Measurements from ENCODE around the gene KCMF1.
A peak's percentile ranks its signal among the peaks of the same experiment; 100 is the strongest.

Gene KCMF1

DNA sequence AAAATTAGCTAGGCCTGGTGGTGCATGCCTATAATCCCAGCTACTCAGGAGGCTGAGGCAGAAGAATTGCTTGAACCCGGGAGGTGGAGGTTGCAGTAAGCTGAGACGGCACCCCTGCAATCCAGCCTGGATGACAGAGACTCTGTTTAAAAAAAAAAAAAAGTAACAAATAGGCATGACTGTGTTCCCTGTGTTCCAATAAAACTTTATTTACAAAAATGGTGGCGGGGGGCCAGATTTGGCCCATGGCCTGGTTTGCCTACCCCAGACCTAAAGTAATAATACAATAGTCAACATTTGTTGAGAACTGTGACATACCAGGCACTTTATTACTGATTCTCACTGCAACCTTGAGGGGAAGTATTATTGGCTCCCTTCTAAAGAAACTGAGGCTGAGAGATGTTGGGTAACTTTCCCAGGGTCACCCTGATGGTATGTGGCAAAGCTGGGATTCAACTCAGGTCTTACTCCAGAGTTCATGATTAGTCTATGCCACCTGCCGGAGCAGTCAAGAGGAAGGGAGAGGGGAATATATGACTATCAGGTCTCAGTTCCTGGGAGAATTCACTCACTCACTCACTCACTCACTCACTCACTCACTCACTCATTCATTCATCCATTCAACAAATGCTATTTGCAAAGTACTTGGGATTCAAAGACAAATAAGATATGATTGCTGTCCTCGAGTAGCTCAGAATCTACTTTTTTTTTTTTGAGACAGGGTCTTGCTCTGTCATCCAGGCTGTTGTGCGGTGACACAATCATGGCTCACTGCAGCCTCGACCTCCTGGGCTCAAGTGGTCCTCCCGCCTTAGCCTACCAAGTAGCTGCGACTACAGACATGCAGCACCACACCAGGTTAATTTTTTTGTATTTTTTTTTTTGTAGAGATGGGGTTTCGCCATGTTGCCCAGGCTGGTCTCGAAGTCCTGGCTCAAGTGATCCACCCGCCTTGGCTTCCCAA lies 14.3 kb upstream of the KCMF1 start:
- DNase-seq (ENCODE audit: low spot score) = no peak

- DNase-seq (ENCODE audit: low spot score) = no peak
These were observed 13.2 kb upstream of the KCMF1 start for GRCh38 chr2:84957771-84958134.

GRCh38 chr2:84958135-84959059 lies 12.6 kb upstream of the KCMF1 start:
- no peak for DNase-seq (ENCODE audit: low spot score)

DNA sequence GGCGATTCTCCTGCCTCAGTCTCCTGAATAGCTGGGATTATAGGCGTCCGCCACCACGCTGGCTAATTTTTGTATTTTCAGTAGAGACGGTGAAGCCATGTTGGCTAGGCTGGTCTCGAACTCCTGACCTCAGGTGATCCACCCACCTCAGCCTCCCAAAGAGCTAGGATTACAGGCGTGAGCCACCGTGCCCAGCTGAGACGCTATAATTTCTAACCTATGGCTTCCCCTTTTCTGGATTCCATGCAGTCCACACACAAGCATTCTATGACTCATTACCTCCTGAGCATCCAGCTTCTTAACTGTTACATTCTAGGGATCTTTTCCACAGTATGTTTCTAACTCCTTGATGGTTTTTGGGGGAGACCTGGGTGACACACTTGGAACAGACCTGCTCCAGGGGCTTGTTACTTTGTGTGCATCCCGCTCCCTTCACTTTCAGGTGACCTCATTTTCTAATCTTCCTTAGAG lies 11.8 kb upstream of the KCMF1 start:
- no peak for DNase-seq (ENCODE audit: low spot score)

- no peak for DNase-seq (ENCODE audit: low spot score)
These were observed 11.1 kb upstream of the KCMF1 start for GRCh38 chr2:84959566-84960506.

GRCh38 chr2:84962917-84963316 lies 8.0 kb upstream of the KCMF1 start:
- no peak for DNase-seq (ENCODE audit: low spot score)

- no peak for DNase-seq (ENCODE audit: low spot score)
These were observed 7.7 kb upstream of the KCMF1 start for GRCh38 chr2:84963323-84963691.

DNA sequence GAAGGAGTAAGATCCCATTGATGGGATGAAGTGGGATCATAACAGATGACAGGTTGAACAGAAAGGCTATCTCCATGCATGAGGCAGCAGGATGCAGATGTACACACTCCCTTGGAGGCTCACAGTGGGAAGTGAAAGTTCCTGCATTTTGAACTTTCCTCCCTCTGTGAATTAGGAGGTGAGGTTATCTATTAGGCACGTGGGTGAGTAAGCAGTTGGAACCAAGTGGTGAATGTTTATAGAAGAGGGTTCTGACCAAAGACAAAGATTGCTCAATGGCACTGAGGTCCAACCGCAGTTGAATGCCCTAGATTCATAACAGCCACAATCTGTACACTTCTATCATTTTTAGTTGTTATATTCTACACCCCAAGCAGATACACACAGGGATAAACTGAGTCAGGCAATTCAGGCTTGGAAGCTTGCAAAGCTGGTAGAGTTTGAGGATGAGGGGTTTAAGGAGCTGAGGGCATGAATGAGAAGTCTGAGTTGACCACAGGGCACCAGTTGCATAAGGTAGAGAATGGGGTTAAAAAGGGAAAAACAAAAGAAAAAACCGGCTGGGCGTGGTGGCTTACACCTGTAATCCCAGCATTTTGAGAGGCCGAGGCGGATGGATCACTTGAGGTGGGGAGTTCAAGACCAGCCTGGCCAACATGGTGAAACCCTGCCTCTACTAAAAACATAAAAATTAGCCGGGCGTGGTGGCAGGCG lies 7.1 kb upstream of the KCMF1 start:
- DNase-seq (ENCODE audit: low spot score) = no peak

DNA sequence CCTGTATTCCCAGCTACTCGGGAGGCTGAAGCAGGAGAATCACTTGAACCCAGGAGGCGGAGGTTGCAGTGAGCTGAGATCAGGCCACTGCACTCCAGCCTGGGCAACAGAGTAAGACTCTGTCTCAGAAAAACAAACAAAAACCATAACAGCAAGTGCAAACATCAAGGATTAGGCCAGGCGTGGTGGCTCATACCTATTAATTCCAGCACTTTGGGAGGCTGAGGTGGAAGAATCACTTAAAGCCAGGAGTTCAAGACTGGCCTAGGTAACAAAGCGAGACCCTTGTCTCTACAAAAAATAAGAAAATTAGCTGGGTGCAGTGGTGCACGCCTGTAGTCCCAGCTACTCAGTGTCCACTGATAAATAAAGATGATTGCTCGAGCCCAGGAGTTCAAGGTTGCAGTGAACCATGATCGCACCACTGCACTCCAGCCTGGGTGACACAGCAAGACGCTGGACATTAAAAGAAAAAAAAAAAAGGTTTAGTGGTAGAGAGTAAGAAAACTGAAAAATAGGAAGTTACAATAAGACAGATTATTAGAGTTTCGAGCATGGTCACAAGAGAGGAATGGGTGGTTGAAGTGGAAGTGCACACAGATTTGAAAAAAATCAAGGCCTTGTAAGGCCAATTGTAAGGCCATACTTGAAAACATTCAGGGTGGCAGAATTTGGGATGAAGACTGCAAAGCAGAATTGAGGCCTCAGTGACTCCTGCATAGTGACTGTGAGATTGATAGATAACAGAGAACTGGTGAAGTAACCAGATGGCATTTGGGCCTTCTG lies 6.4 kb upstream of the KCMF1 start:
- no peak for DNase-seq (ENCODE audit: low spot score)

- no peak for DNase-seq (ENCODE audit: low spot score)
These were observed 5.8 kb upstream of the KCMF1 start for GRCh38 chr2:84965192-84965516.

- no peak for DNase-seq (ENCODE audit: low spot score)
These were observed 5.1 kb upstream of the KCMF1 start for GRCh38 chr2:84965827-84966226.

DNA sequence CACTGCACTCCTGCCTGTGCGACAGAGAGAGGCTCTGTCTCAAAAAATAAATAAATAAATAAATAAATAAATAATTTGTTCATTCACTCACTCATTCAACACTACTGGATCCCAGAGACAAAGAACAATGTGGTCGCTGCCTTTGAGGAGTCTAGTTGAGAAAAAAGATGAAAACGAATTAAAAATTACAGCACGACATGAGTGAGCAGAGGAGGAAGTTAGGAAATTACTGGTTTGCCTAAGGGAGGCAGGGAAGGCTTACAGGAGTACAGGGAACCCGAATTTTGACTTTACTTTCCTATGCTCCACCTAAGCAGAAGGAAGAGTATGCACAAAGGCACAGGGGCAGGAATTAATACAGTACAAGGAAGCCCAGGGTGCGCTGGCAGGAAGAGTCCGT lies 4.2 kb upstream of the KCMF1 start:
- DNase-seq (ENCODE audit: low spot score) = no peak

DNA sequence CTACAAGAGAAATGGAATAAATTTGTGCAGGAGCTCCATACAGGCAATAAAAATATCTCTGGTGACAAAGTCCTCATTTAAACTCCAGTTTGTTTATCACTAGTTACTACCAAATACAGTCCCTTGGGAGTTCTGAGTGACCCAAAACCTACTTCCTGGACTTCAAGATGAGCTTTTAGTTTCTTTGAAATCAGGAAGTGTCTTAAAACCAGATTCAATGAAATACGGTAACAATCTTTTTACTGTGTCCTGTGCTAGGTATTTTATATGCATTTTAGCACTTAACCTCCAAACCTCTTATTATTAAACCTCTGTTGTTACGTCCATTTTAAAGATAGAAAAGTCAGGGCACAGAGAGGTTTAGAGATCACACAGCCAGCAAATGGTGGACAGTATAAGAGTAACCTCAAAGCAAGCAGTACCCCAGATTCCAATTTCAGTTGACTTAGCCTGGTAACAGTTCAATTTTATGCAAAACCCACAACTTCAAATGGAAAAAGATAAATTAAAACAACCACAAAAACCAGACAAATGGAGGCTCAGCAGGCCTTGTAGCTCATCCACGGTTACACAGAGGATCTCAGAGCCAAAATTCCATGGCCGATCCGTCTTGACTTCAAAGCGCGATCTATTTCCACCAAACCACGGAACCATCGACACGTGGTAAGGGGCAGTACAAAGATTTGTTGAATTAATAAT lies 1.3 kb upstream of the KCMF1 start:
- DNase-seq (ENCODE audit: low spot score) = peak; percentile 8

DNA sequence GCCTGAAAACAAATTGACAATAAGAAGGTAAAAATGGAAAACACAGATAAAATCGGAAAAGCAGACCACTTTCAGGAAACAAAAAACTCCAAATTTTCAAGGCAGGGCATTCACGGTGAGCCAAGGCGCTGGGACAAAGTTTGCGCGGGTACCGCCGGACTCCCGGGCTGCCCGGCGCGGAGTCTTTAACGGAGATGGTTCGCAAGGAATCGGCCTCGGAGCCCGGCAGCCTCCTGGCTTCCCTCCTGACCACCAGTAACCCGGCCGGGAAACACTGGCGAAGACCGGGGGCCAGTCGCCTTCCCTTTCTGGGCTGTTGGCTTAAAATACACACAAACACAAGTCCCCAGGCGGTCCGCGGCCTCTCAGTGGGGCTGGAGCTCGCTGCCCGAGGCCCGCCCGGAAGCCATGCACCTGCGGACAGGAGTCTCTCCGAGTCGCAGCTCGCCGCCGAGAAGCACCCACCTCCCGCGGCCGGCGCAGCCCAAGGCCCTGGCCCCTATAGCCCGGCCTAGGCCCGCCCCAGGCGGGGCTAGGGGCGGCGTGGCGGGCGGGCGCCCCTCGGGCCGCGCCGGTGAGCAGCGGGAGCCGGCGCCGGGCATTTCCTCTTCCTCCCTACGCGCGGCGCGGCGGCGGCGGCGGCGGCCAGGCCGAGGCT lies 622 bp upstream of the KCMF1 start:
- DNase-seq (ENCODE audit: low spot score) = peak; percentile 19

GRCh38 chr2:84971510-84972206 lies 697 bp downstream of the KCMF1 start:
- peak; percentile 52 for DNase-seq (ENCODE audit: low spot score)

DNA sequence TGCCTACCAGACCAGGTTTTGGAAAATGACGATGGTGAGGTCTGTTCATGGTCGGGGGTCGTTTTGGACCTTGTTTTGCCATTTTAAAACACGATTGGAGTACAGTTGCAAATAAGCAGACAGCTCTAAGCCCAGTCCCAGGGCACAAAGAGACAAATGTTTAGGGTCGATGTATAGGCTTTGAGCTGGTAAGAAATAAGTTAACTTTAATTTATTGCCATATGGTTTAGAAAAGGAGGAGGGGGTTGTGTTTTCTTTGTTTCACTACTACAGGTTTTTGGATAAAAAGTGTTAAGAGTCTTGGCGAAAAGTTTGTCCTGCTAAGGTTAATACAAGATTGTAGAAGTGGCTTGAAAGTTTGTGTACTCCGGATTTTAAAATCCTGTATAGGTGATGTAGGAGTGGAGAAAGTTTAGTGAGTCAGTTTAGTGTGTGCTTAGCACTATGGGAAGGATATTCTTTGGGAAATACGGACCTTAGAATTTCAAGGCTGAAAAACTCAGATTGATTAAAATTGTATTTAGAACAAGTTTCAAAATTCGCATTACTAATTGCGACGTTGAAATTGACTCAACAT lies 1.3 kb downstream of the KCMF1 start:
- DNase-seq (ENCODE audit: low spot score) = no peak

DNA sequence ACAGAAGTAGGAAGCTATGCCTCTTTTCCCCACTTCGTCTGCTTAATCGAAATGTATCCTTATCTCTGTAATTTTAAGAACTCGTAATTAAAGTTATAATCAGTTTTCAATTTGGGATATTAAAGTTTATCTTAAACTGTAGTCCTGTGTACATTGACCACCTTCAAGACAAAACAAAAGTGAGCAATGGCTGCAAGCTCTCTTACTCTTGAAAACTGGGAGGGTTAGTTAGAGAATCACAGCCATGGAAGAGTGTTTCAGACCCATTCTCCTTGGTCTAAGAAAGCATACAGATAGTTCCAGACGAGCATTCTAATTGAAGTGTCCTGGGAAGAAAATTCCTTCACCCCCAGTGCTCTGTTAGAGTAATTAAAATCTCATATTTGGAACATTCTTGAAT lies 2.0 kb downstream of the KCMF1 start:
- DNase-seq (ENCODE audit: low spot score) = no peak

Data from CD4-positive, alpha-beta T cell treated with Interleukin-6 at 100 ng/mL for 8 hours (primary cell).